Neuronal stem cell (in vitro differentiated cells): ENCODE measurements around the gene PRAMEF11.
"Not testable (repeated sequence)": the region's sequence is repeated elsewhere in the genome, so short reads cannot be mapped to it uniquely, and the experiment has no call there.

ENCODE experiments used
- DNase-seq: peaks from one replicate; pipeline ENCODE4 v3.0.0-alpha.2; 2013; ENCODE audit warnings: low spot score
- H2AFZ ChIP-seq: one replicate; pipeline ENCODE4 v1.6.1; 2013; ENCODE audit warnings: mild to moderate bottlenecking, low read length, inconsistent platforms
- H2AK5ac ChIP-seq: 2 replicates; pipeline ENCODE4 v1.6.1; 2013; ENCODE audit warnings: low read depth, mild to moderate bottlenecking, inconsistent platforms, low read length, moderate library complexity, mixed read lengths
- H2BK120ac ChIP-seq: 2 replicates; pipeline ENCODE4 v1.6.1; 2013; ENCODE audit warnings: low read depth, mild to moderate bottlenecking, inconsistent platforms, low read length, moderate library complexity, mixed read lengths
- H2BK12ac ChIP-seq: one replicate; pipeline ENCODE4 v1.6.1; 2013; ENCODE audit warnings: low read length, inconsistent platforms
- H2BK15ac ChIP-seq: 2 replicates; pipeline ENCODE4 v1.6.1; 2013; ENCODE audit warnings: mild to moderate bottlenecking, low read length, inconsistent platforms, mixed read lengths
- H2BK5ac ChIP-seq: one replicate; pipeline ENCODE4 v1.6.1; 2013; ENCODE audit warnings: inconsistent platforms, mild to moderate bottlenecking, low read length, moderate library complexity
- H3K14ac ChIP-seq: one replicate; pipeline ENCODE4 v1.6.1; 2013; ENCODE audit warnings: low read length, inconsistent platforms
- H3K18ac ChIP-seq: 2 replicates; pipeline ENCODE4 v1.6.1; 2013; ENCODE audit warnings: low read length, inconsistent platforms
- H3K23ac ChIP-seq: 2 replicates; pipeline ENCODE4 v1.6.1; 2013; ENCODE audit warnings: low read depth, mild to moderate bottlenecking, mixed read lengths, low read length, inconsistent platforms; ENCODE audit not compliant: poor library complexity
- H3K27ac ChIP-seq: replicated peaks from 3 replicates; pipeline ENCODE4 v1.5.1; 2013; ENCODE audit warnings: low read length, inconsistent platforms
- H3K27me3 ChIP-seq, 3 experiments: 2 replicates each; pipeline ENCODE4 v1.6.1; 2013; ENCODE audit warnings: low read length in 3 of 3, mild to moderate bottlenecking in 2 of 3, inconsistent platforms in 1 of 3, low read depth in 1 of 3, mixed read lengths in 1 of 3, moderate library complexity in 1 of 3; ENCODE audit not compliant: control insufficient read depth in 3 of 3, insufficient read depth in 3 of 3
- H3K36me3 ChIP-seq, 2 donors: replicated peaks in 1 of 2; 2 replicates each; pipeline ENCODE4 v1.6.1; 2013; ENCODE audit warnings: low read length in 2 of 2; ENCODE audit not compliant: control insufficient read depth in 2 of 2, insufficient read depth in 2 of 2
- H3K4ac ChIP-seq: 2 replicates; pipeline ENCODE4 v1.6.1; 2013; ENCODE audit warnings: inconsistent platforms, mild to moderate bottlenecking, low read length, moderate library complexity
- H3K4me1 ChIP-seq, 2 donors: 1 replicate in 1 of 2; 2 replicates in 1 of 2; pipeline ENCODE4 v1.6.1; 2013; ENCODE audit warnings: low read length in 2 of 2, low read depth in 1 of 2; ENCODE audit not compliant: control insufficient read depth in 2 of 2, insufficient read depth in 1 of 2
- H3K4me2 ChIP-seq: one replicate; pipeline ENCODE4 v1.6.1; 2013; ENCODE audit warnings: mild to moderate bottlenecking, low read length, inconsistent platforms; ENCODE audit not compliant: insufficient read depth, poor library complexity, severe bottlenecking
- H3K4me3 ChIP-seq, 2 donors: 2 replicates each; pipeline ENCODE4 v1.5.1; 2013; ENCODE audit warnings: low read length in 2 of 2, mild to moderate bottlenecking in 2 of 2, inconsistent platforms in 1 of 2, moderate library complexity in 1 of 2
- H3K79me1 ChIP-seq: one replicate; pipeline ENCODE4 v1.6.1; 2013; ENCODE audit warnings: low read depth, mild to moderate bottlenecking, inconsistent platforms, low read length, moderate library complexity
- H3K9ac ChIP-seq: one replicate; pipeline ENCODE4 v1.6.1; 2013; ENCODE audit warnings: mild to moderate bottlenecking, low read depth, low read length, inconsistent platforms; ENCODE audit not compliant: poor library complexity
- H3K9me3 ChIP-seq, 2 donors: replicated peaks in 1 of 2; 2 replicates each; pipeline versions ENCODE3 to v1.6.1; 2013; ENCODE audit warnings: low read length in 2 of 2, mild to moderate bottlenecking in 2 of 2, inconsistent platforms in 1 of 2, low read depth in 1 of 2, mixed read lengths in 1 of 2, moderate library complexity in 1 of 2; ENCODE audit not compliant: control insufficient read depth in 2 of 2, insufficient read depth in 1 of 2
- H4K8ac ChIP-seq: one replicate; pipeline ENCODE4 v1.6.1; 2013; ENCODE audit warnings: low read depth, mild to moderate bottlenecking, inconsistent platforms, low read length, moderate library complexity
- H4K91ac ChIP-seq: one replicate; pipeline ENCODE4 v1.6.1; 2013; ENCODE audit warnings: low read length, low read depth, mild to moderate bottlenecking, inconsistent platforms; ENCODE audit not compliant: poor library complexity
- WGBS, 2 donors: extraction: QIAGEN DNeasy Blood & Tissue Kit; methylation state at CpG; one replicate each; pipeline ENCODE4 v1.1.7; 2013; ENCODE audit warnings: missing lambda C conversion rate in 2 of 2, mixed read lengths in 1 of 2; ENCODE audit not compliant: insufficient read length in 2 of 2, insufficient replicate concordance in 1 of 2; ENCODE audit errors: extremely low coverage in 2 of 2; 5-methylcytosine and 5-hydroxymethylcytosine counted together

The PRAMEF11 gene

GRCh38 chr1:12851779-12852178 lies 20.6 kb upstream of the PRAMEF11 start:
- H2BK15ac ChIP-seq, result no peak overlapping the region
- H3K27ac ChIP-seq, result no peak overlapping the region
- H3K4me2 ChIP-seq, result no peak overlapping the region
- no CpG with 5 or more reads among the region's 4 CpGs for WGBS, 2 donors
- H3K14ac ChIP-seq, result no peak overlapping the region
- H2AFZ ChIP-seq, result no peak overlapping the region
- H3K4me1 ChIP-seq, result no peaks in the 10 kb centered on the region
- H2BK120ac ChIP-seq, result no peak overlapping the region
- H3K4me3 ChIP-seq, result no peak overlapping the region
- no peak overlapping the region for H4K8ac ChIP-seq
- H2BK12ac ChIP-seq, result no peak overlapping the region
- peaks cover 0 to 2% of the 10 kb centered on the region in 2 donors for H3K9me3 ChIP-seq
- no peak overlapping the region for H3K9ac ChIP-seq
- no peak for DNase-seq
- no peak overlapping the region for H2AK5ac ChIP-seq
- no peaks in the 10 kb centered on the region for H3K79me1 ChIP-seq
- H4K91ac ChIP-seq, result no peak overlapping the region
- H3K27me3 ChIP-seq, result no peaks in the 10 kb centered on the region
- H3K18ac ChIP-seq, result no peak overlapping the region
- no peak overlapping the region for H3K4ac ChIP-seq
- no peaks in the 10 kb centered on the region for H3K36me3 ChIP-seq
- no peak overlapping the region for H3K23ac ChIP-seq
- H2BK5ac ChIP-seq, result no peak overlapping the region

DNA sequence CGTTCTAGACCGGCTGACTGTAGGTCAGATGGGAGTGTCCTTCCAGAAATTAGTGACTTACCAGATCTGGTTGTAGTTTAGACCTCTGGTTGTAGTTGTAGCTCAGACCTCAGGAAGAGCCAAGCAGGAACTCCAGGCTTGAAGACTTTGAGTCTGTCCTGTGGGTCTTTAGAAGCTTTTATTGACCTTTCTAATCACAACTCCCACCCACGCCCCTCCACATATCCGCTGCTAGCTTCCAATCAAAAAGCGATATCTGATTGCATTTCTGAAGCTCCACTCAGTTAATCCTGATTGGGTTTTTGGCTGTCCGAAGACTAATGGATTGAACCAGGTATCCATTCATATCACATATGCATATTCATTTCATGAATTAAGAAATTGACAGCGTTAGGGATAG lies 17.4 kb upstream of the PRAMEF11 start, which contains the start of gene HNRNPCL1:
TSS of gene HNRNPCL1 (minus strand) at position 101 of the 400 bp plus-strand sequence. CDS start 431 bp downstream, outside the sequence.
- not testable (repeated sequence) for H3K4ac ChIP-seq, H3K9ac ChIP-seq, H2BK15ac ChIP-seq, H2AFZ ChIP-seq, DNase-seq, H3K27me3 ChIP-seq, H3K79me1 ChIP-seq, H2BK12ac ChIP-seq, H2AK5ac ChIP-seq, H4K8ac ChIP-seq, H3K9me3 ChIP-seq, H2BK120ac ChIP-seq, H3K14ac ChIP-seq, H3K36me3 ChIP-seq, H3K23ac ChIP-seq, H3K27ac ChIP-seq, H4K91ac ChIP-seq, H3K4me1 ChIP-seq, H2BK5ac ChIP-seq, H3K18ac ChIP-seq, H3K4me2 ChIP-seq, H3K4me3 ChIP-seq
- no CpG with 5 or more reads among the region's 7 CpGs for WGBS, 2 donors

DNA sequence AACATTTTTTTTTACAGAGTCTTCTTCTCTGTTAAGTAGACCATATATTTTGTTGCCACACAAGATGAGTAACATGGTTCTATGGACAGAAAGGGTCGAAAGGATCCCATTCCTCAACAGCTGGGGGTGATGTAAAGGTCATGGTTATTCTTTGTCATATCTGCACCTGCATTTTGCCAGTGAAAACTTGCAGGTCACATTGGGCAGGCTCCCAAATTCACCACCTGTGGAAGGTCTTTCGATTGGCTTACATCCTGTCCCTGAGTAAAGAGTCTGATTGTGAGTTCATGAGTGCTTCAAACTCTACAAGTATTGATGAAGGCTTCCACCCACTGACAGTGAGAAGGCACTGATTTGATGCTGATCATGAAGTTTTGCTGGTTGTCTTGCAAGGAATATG lies 2.0 kb upstream of the PRAMEF11 start:
- not testable (repeated sequence) for H2AK5ac ChIP-seq

DNA sequence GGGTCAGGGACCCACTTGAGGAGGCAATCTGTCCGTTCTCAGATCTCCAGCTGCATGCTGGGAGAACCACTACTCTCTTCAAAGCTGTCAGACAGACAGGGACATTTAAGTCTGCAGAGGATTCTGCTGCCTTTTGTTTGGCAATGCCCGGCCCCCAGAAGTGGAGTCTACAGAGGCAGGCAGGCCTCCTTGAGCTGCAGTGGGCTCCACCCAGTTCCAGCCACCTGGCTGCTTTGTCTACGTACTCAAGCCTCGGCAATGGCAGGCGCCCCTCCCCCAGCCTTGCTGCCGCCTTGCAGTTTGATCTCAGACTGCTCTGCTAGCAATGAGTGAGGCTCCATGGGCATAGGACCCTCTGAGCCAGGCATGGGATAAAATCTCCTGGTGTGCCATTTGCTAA lies 12.1 kb downstream of the PRAMEF11 start:
- not testable (repeated sequence) for H2AFZ ChIP-seq, DNase-seq, H3K23ac ChIP-seq, H2BK15ac ChIP-seq, H3K4me1 ChIP-seq, H3K4me2 ChIP-seq, H2BK5ac ChIP-seq, H3K9me3 ChIP-seq, H3K14ac ChIP-seq, H3K9ac ChIP-seq, H2AK5ac ChIP-seq, H2BK12ac ChIP-seq, H3K18ac ChIP-seq, H3K27me3 ChIP-seq, H3K79me1 ChIP-seq, H3K36me3 ChIP-seq, H3K4ac ChIP-seq, H4K91ac ChIP-seq, H4K8ac ChIP-seq, H2BK120ac ChIP-seq, H3K27ac ChIP-seq, H3K4me3 ChIP-seq
- no CpG with 5 or more reads among the region's 6 CpGs for WGBS, 2 donors

More for the DNA sequence above, 2.0 kb upstream of the PRAMEF11 start:
- H3K23ac ChIP-seq, H3K27ac ChIP-seq, H4K8ac ChIP-seq, H3K27me3 ChIP-seq, H3K18ac ChIP-seq, H2BK15ac ChIP-seq, H3K36me3 ChIP-seq, H2BK120ac ChIP-seq, H3K4me2 ChIP-seq, H2AFZ ChIP-seq, H2BK5ac ChIP-seq, H3K4ac ChIP-seq, H4K91ac ChIP-seq, H3K9ac ChIP-seq, H3K14ac ChIP-seq, H3K9me3 ChIP-seq, DNase-seq, H3K79me1 ChIP-seq, H3K4me1 ChIP-seq, H2BK12ac ChIP-seq, H3K4me3 ChIP-seq: not testable (repeated sequence)
- no CpG with 5 or more reads among the region's 2 CpGs for WGBS, 2 donors
